HEK293 (cell line): ENCODE results near the gene CCDC3.

Experiments used
- ATF2 ChIP-seq: fragments of 450-650 bp; formaldehyde crosslinking; IDR thresholded peaks from 2 replicates; pipeline ENCODE4 v1.5.1; 2016; ENCODE audit warnings: missing biosample characterization, missing genetic modification characterization, low read depth
- CTCF ChIP-seq: fragments of 450-650 bp; formaldehyde crosslinking; IDR thresholded peaks from 2 replicates; pipeline ENCODE4 v1.5.1; 2016; ENCODE audit warnings: missing biosample characterization, missing genetic modification characterization
- REPIN1 ChIP-seq: fragments of 450-650 bp; formaldehyde crosslinking; IDR thresholded peaks from 2 replicates; pipeline ENCODE4 v1.5.1; 2017; ENCODE audit warnings: missing biosample characterization, missing genetic modification characterization, low read depth
- ZBTB11 ChIP-seq: fragments of 450-650 bp; formaldehyde crosslinking; conservative IDR thresholded peaks from 2 replicates; pipeline ENCODE4 v1.5.1; 2016; ENCODE audit warnings: low read depth, missing biosample characterization, missing genetic modification characterization
- ZNF26 ChIP-seq: fragments of 450-650 bp; formaldehyde crosslinking; IDR thresholded peaks from 2 replicates; pipeline ENCODE4 v1.5.1; 2016; ENCODE audit warnings: missing biosample characterization, missing genetic modification characterization
- ZNF302 ChIP-seq: fragments of 450-650 bp; formaldehyde crosslinking; IDR thresholded peaks from 2 replicates; pipeline ENCODE4 v1.5.1; 2016; ENCODE audit warnings: missing biosample characterization, missing genetic modification characterization, low read depth
- ZNF560 ChIP-seq: fragments of 450-650 bp; formaldehyde crosslinking; IDR thresholded peaks from 2 replicates; pipeline ENCODE4 v1.5.1; 2017; ENCODE audit warnings: missing biosample characterization, missing genetic modification characterization, borderline replicate concordance
- ZNF660 ChIP-seq: fragments of 450-650 bp; IDR thresholded peaks from 2 replicates; pipeline ENCODE4 v1.5.1; 2018; ENCODE audit warnings: missing biosample characterization, mild to moderate bottlenecking, missing genetic modification characterization
- ZNF670 ChIP-seq: fragments of 450-650 bp; formaldehyde crosslinking; IDR thresholded peaks from 2 replicates; pipeline ENCODE4 v1.5.1; 2016; ENCODE audit warnings: missing biosample characterization, missing genetic modification characterization, low read depth
- ZNF747 ChIP-seq: fragments of 450-650 bp; formaldehyde crosslinking; IDR thresholded peaks from 2 replicates; pipeline ENCODE4 v1.5.1; 2016; ENCODE audit warnings: missing biosample characterization, missing genetic modification characterization
- ZSCAN23 ChIP-seq: fragments of 450-650 bp; formaldehyde crosslinking; IDR thresholded peaks from 2 replicates; pipeline ENCODE4 v1.5.1; 2016; ENCODE audit warnings: missing biosample characterization, missing genetic modification characterization
- TF ChIP-seq, protein P1 (sequence below): fragments of 450-650 bp; formaldehyde crosslinking; IDR thresholded peaks from 2 replicates; pipeline ENCODE4 v1.5.1; 2016; ENCODE audit warnings: missing biosample characterization, missing genetic modification characterization, borderline replicate concordance

- no peak for TF ChIP-seq CTCF (tag by site-specific recombination)
- no peak for TF ChIP-seq ZNF670 (tag by site-specific recombination)
- no peak for TF ChIP-seq ZNF302
- TF ChIP-seq, protein P1, sequence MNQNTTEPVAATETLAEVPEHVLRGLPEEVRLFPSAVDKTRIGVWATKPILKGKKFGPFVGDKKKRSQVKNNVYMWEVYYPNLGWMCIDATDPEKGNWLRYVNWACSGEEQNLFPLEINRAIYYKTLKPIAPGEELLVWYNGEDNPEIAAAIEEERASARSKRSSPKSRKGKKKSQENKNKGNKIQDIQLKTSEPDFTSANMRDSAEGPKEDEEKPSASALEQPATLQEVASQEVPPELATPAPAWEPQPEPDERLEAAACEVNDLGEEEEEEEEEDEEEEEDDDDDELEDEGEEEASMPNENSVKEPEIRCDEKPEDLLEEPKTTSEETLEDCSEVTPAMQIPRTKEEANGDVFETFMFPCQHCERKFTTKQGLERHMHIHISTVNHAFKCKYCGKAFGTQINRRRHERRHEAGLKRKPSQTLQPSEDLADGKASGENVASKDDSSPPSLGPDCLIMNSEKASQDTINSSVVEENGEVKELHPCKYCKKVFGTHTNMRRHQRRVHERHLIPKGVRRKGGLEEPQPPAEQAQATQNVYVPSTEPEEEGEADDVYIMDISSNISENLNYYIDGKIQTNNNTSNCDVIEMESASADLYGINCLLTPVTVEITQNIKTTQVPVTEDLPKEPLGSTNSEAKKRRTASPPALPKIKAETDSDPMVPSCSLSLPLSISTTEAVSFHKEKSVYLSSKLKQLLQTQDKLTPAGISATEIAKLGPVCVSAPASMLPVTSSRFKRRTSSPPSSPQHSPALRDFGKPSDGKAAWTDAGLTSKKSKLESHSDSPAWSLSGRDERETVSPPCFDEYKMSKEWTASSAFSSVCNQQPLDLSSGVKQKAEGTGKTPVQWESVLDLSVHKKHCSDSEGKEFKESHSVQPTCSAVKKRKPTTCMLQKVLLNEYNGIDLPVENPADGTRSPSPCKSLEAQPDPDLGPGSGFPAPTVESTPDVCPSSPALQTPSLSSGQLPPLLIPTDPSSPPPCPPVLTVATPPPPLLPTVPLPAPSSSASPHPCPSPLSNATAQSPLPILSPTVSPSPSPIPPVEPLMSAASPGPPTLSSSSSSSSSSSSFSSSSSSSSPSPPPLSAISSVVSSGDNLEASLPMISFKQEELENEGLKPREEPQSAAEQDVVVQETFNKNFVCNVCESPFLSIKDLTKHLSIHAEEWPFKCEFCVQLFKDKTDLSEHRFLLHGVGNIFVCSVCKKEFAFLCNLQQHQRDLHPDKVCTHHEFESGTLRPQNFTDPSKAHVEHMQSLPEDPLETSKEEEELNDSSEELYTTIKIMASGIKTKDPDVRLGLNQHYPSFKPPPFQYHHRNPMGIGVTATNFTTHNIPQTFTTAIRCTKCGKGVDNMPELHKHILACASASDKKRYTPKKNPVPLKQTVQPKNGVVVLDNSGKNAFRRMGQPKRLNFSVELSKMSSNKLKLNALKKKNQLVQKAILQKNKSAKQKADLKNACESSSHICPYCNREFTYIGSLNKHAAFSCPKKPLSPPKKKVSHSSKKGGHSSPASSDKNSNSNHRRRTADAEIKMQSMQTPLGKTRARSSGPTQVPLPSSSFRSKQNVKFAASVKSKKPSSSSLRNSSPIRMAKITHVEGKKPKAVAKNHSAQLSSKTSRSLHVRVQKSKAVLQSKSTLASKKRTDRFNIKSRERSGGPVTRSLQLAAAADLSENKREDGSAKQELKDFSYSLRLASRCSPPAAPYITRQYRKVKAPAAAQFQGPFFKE (tag by site-specific recombination) = no peak
- no peak for TF ChIP-seq ZNF26 (tag by site-specific recombination)
- TF ChIP-seq ATF2 (tag by site-specific recombination) = no peak
- no peak for TF ChIP-seq ZNF560
- TF ChIP-seq ZNF747 (tag by site-specific recombination) = no peak
- TF ChIP-seq ZSCAN23 (tag by site-specific recombination) = no peak
- no peak for TF ChIP-seq ZNF660 (tag by site-specific recombination)
- TF ChIP-seq REPIN1 (tag by site-specific recombination) = no peak
- no peak for TF ChIP-seq ZBTB11 (tag by site-specific recombination)
Observed at GRCh38 chr10:12999849-13000248, 1.7 kb downstream of the CCDC3 start.
